Rectal smooth muscle tissue (tissue), 1 donor: Measurements from ENCODE around the gene TRPM2.

ENCODE experiments used
- H3K27ac ChIP-seq: one replicate; pipeline ENCODE4 v1.7.0; 2013; ENCODE audit warnings: low read depth, low read length, inconsistent platforms
- H3K27me3 ChIP-seq: one replicate; pipeline ENCODE4 v1.7.0; 2013; ENCODE audit warnings: low read length; ENCODE audit not compliant: control insufficient read depth, insufficient read depth
- H3K36me3 ChIP-seq: one replicate; pipeline ENCODE4 v1.7.0; 2013; ENCODE audit warnings: low read length; ENCODE audit not compliant: control insufficient read depth, insufficient read depth
- H3K4me1 ChIP-seq: one replicate; pipeline ENCODE4 v1.7.0; 2013; ENCODE audit warnings: low read length; ENCODE audit not compliant: control insufficient read depth, insufficient read depth
- H3K4me3 ChIP-seq: one replicate; pipeline ENCODE4 v1.7.0; 2013; ENCODE audit warnings: low read length
- H3K9ac ChIP-seq: one replicate; pipeline ENCODE4 v1.7.0; 2013; ENCODE audit warnings: low read length

Gene TRPM2

DNA sequence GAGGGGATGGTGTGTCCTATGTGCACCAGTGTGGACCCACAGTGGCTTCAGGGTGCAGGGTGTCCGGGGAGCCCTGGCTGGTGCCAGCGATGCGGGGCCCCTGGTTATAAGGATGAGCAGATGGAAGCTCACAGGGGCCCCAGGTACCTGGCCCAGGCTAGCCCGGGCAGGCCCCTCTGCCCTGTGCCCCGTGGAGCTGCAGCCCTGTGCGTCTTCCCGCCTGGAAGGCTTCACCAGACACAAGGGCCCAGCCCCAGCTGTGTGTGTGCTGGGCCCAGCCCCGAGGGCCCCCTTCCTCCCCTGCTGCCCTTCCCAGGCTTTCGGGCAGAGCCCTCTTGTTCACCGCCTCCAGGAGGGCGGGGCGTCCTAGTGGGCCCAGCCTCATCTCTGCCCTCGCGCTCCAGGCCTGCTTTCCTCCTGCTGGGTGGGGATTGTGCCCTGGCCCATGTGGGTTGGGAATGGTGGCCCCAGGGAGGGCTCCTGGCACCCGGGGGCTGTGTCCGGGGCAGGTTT lies 37.7 kb upstream of the TRPM2 start:
- H3K4me1 ChIP-seq = no peaks in the 10 kb centered on the region
- no peaks in the 10 kb centered on the region for H3K27me3 ChIP-seq
- H3K9ac ChIP-seq = no peak overlapping the region
- H3K36me3 ChIP-seq = peaks cover 41% of the 10 kb centered on the region
- H3K27ac ChIP-seq = no peak overlapping the region
- no peak overlapping the region for H3K4me3 ChIP-seq

DNA sequence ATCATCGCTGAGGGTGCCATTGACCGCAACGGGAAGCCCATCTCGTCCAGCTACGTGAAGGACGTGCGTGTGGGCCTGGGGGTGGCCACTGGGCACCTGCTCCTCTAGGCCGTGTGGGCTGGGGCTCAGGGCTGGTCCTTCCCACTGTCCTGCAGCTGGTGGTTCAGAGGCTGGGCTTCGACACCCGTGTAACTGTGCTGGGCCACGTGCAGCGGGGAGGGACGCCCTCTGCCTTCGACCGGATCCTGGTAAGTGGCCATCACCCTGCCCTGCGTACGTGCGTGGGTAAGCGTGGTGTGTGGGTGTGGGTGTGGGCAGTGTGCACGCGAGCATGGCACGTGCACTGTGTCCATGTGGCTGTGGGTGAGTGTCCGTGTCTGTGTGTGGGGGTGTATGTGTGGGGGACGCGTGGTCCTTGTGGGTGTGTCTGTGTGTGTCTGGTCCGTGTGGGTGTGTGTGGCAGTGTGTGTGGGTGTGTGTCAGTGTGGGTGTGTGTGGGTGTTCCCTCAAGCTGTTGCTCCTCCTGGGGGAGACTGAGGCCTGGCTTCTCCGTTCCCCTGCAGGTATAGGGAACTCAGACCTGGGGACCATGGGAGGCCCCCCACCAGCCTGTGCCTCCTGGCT lies 37.0 kb upstream of the TRPM2 start:
- Histone ChIP-seq H3K36me3 (peaks cover 36% of the 10 kb centered on the region), H3K4me3 (no peak overlapping the region), H3K9ac (no peak overlapping the region), H3K27ac (no peak overlapping the region), H3K4me1 (no peaks in the 10 kb centered on the region), H3K27me3 (no peaks in the 10 kb centered on the region)

DNA sequence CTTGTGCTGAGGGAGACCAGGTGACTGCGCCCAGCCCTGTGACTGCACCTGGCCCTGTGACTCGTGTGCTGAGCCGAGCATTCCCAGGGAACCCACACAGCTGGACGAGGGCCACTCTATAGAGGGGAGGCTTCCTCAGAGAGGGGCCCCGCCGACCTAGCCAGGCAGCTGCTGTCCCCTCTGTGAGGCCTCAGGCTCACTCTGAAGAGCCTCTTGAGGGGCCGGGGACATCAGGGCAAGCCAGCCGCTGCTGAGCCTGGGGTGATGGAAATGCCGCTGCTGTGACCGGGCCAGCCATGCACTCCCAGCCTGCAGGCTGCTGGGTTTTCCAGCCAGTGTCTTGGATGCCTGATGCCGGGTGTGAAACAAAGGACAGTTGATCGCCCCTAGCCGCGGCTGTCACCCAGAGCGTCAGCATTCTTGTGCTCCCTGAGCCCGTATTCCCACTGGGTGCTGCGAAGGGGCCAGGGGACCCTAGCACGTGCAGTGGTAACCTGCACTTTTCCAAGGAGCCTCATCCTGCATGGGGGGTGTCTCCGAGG lies 36.1 kb upstream of the TRPM2 start:
- Histone ChIP-seq H3K36me3 (peaks cover 32% of the 10 kb centered on the region), H3K4me3 (no peak overlapping the region), H3K9ac (no peak overlapping the region), H3K27ac (no peak overlapping the region), H3K4me1 (no peaks in the 10 kb centered on the region), H3K27me3 (no peaks in the 10 kb centered on the region)

GRCh38 chr21:44317871-44318270 lies 35.5 kb upstream of the TRPM2 start:
- Histone ChIP-seq H3K27me3 (no peaks in the 10 kb centered on the region), H3K36me3 (peaks cover 30% of the 10 kb centered on the region), H3K9ac (no peak overlapping the region), H3K4me1 (no peaks in the 10 kb centered on the region), H3K27ac (no peak overlapping the region), H3K4me3 (no peak overlapping the region)

- Histone ChIP-seq H3K4me1 (no peaks in the 10 kb centered on the region), H3K4me3 (no peak overlapping the region), H3K9ac (no peak overlapping the region), H3K27me3 (no peaks in the 10 kb centered on the region), H3K36me3 (peaks cover 31% of the 10 kb centered on the region), H3K27ac (no peak overlapping the region)
These were observed 34.7 kb upstream of the TRPM2 start for GRCh38 chr21:44318489-44319285.

DNA sequence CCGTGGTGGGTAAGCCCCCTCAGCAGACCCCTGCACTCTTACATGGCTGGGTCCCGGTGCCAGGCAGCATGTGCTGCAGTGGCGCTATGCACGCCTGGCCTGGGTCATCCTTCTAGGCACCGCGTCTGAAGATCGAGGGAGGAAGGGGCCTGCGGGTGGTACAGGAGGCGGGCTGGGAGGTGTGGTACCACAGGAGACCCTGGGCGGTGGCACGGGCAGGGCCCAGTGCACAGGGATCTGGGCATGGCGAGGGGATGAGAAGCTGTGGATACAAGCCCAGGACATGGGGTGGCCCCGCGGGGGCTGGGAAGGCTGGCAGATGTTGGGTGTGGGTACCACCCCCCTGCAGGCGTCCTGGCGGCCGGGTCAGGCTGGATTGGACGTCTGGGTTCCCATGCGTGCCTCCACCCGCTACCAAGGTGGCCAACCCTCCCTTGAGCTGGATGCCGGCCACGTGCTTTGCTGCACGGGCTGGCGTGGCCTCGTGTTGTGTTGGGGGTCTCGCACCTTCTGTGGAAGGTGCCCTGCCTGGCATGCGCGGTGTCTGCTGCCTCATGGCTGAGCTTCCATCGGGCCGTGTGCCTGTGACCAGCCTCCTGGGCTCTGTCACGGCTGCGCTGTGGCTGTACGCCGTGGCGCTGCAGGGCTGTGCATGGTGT lies 33.9 kb upstream of the TRPM2 start:
- Histone ChIP-seq H3K9ac (no peak overlapping the region), H3K27me3 (no peaks in the 10 kb centered on the region), H3K4me1 (no peaks in the 10 kb centered on the region), H3K36me3 (peaks cover 31% of the 10 kb centered on the region), H3K27ac (no peak overlapping the region), H3K4me3 (no peak overlapping the region)

GRCh38 chr21:44320847-44321246 lies 32.6 kb upstream of the TRPM2 start:
- H3K4me1 ChIP-seq = no peaks in the 10 kb centered on the region
- H3K27ac ChIP-seq = no peak overlapping the region
- peaks cover 31% of the 10 kb centered on the region for H3K36me3 ChIP-seq
- no peak overlapping the region for H3K9ac ChIP-seq
- no peak overlapping the region for H3K4me3 ChIP-seq
- no peaks in the 10 kb centered on the region for H3K27me3 ChIP-seq

GRCh38 chr21:44321846-44322450 lies 31.5 kb upstream of the TRPM2 start:
- Histone ChIP-seq H3K27me3 (no peaks in the 10 kb centered on the region), H3K4me1 (no peaks in the 10 kb centered on the region), H3K4me3 (no peak overlapping the region), H3K9ac (no peak overlapping the region), H3K27ac (no peak overlapping the region), H3K36me3 (peaks cover 25% of the 10 kb centered on the region)

GRCh38 chr21:44322621-44323325 lies 30.6 kb upstream of the TRPM2 start:
- no peaks in the 10 kb centered on the region for H3K4me1 ChIP-seq
- H3K27me3 ChIP-seq = no peaks in the 10 kb centered on the region
- no peak overlapping the region for H3K4me3 ChIP-seq
- H3K36me3 ChIP-seq = peaks cover 21% of the 10 kb centered on the region
- no peak overlapping the region for H3K9ac ChIP-seq
- H3K27ac ChIP-seq = no peak overlapping the region

DNA sequence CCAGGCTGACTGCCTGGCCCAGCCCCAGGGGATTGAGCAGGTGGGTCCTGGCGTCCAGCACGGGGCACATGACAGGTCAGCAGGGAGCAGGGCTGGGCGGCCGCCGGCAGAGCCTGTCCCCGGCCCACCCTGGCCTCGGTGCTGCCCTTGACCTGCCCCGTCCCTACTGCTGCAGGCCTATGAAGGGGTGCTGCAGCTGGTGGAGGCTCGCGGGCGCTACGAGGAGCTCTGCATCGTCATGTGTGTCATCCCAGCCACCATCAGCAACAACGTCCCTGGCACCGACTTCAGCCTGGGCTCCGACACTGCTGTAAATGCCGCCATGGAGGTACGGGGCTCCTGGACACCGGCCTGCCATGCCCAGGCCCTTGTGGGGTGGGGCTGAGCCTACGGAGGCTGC lies 29.8 kb upstream of the TRPM2 start:
- no peak overlapping the region for H3K27ac ChIP-seq
- no peak overlapping the region for H3K9ac ChIP-seq
- H3K4me3 ChIP-seq = no peak overlapping the region
- peaks cover 17% of the 10 kb centered on the region for H3K36me3 ChIP-seq
- H3K27me3 ChIP-seq = no peaks in the 10 kb centered on the region
- no peaks in the 10 kb centered on the region for H3K4me1 ChIP-seq

DNA sequence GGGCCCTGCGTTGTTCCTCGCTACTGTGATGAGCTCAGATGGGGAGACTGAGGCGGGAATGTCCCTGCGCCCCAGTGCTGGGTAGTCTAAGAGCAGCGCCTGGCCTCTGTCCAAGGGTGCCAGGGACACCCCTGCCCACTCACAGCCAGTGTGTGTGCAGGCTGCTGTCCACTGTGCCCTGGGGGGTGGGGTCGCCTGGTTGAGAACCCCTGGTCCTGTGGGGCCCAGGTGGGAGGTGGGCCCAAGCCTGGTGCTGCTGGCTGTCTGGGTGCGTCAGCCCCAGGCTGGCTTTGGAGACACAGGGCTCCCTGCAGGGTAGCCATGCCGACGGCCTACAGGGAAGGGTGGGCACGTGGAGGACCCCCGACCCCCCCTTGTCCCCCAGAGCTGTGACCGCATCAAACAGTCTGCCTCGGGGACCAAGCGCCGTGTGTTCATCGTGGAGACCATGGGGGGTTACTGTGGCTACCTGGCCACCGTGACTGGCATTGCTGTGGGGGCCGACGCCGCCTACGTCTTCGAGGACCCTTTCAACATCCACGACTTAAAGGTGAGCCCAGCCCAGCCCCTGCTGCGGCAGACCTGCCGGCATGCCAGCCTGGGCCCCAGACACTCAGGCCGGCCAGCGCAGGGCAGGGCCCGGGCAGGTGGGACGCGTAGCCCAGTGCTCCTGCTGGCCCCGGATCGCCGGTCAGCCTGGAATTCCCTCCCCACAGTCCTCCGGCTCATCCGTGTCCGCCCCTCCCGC lies 29.1 kb upstream of the TRPM2 start:
- H3K4me1 ChIP-seq = no peaks in the 10 kb centered on the region
- H3K36me3 ChIP-seq = peaks cover 13% of the 10 kb centered on the region
- no peak overlapping the region for H3K27ac ChIP-seq
- no peak overlapping the region for H3K4me3 ChIP-seq
- H3K9ac ChIP-seq = no peak overlapping the region
- no peaks in the 10 kb centered on the region for H3K27me3 ChIP-seq
